Measurements from ENCODE around the gene RELA. TPM values are rescaled to one million over a fixed set of nuclear protein-coding genes. Genes with fewer than 3 reads are reported as not detected.

RELA gene
- total RNA-seq, 1 donor from 2014 or later = 68.9 TPM

DNA sequence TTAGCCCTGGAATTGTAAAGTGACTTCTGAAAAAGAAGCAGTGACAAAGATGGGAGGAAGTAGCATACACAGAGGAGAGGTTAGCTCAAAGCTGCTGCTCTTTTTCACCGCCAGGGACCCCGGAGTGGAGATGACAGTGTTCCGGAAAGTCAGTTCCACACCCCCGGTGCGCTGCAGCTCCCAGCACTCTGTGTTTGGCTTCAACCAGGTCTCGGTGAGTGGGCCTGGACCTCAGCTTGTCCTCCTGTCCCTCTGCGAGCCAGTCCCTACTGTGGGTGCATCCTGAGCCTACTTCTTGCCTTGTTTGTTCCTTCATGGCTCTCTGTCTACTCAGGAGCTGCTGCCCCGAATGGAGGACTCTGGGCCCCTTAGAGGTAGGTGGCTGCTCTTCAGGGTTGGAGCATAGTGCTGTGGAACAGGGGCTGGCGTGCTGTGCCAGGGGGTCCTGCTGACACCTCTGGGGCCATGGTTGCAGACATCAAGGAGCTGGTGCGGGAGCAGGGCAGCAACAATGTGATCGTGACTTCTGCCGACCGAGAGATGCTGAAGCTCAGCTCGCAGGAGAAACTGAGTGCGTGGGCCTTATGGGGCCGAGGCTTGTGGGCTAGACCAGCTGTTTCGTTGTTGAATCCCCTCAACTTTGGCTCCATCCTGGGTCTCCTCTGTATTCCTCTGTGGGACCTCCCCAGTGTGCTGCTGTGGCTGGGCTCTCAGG lies 45.4 kb downstream of the RELA start:
- H3K4me3 ChIP-seq (ENCODE audit: insufficient read depth, low read depth, low read length) = peak overlapping the region; percentile 80
- no peak overlapping the region for H3K27ac ChIP-seq (ENCODE audit: low read depth, low read length)
- H3K4me1 Mint-ChIP-seq (ENCODE audit: low read depth, unreplicated experiment) = peaks cover 14% of the 10 kb centered on the region
- H3K36me3 Mint-ChIP-seq (ENCODE audit: low read depth, unreplicated experiment) = peaks cover 13% of the 10 kb centered on the region
- H3K4me2 ChIP-seq (ENCODE audit: low read length) = peak overlapping the region; percentile 100
- DNase-seq (ENCODE audit: low read depth) (no peak), FAIRE-seq (no peak)
- H3K27me3 ChIP-seq (ENCODE audit: insufficient read depth, low read length) = no peaks in the 10 kb centered on the region
- peak overlapping the region; percentile 88 for H3K9ac ChIP-seq (ENCODE audit: low read length)
- TF ChIP-seq, protein P1, sequence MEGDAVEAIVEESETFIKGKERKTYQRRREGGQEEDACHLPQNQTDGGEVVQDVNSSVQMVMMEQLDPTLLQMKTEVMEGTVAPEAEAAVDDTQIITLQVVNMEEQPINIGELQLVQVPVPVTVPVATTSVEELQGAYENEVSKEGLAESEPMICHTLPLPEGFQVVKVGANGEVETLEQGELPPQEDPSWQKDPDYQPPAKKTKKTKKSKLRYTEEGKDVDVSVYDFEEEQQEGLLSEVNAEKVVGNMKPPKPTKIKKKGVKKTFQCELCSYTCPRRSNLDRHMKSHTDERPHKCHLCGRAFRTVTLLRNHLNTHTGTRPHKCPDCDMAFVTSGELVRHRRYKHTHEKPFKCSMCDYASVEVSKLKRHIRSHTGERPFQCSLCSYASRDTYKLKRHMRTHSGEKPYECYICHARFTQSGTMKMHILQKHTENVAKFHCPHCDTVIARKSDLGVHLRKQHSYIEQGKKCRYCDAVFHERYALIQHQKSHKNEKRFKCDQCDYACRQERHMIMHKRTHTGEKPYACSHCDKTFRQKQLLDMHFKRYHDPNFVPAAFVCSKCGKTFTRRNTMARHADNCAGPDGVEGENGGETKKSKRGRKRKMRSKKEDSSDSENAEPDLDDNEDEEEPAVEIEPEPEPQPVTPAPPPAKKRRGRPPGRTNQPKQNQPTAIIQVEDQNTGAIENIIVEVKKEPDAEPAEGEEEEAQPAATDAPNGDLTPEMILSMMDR (IDR thresholded peaks at IDR 0.05; ENCODE audit: insufficient read depth, low read depth, low read length) = no peak
- TF ChIP-seq EZH2 (IDR thresholded peaks at IDR 0.05; ENCODE audit: insufficient read depth, low read length) = no peak
- peaks cover 80% of the 10 kb centered on the region for H3K79me2 ChIP-seq (ENCODE audit: insufficient read depth, low read length)
- no peak overlapping the region for H2AFZ ChIP-seq (ENCODE audit: low read depth, low read length)
- no peaks in the 10 kb centered on the region for H3K27me3 Mint-ChIP-seq (ENCODE audit: low read depth, unreplicated experiment)
- no peaks in the 10 kb centered on the region for H3K9me3 Mint-ChIP-seq (ENCODE audit: unreplicated experiment)
- H3K4me3 Mint-ChIP-seq (ENCODE audit: unreplicated experiment) = peak overlapping the region; percentile 99
- H3K27ac Mint-ChIP-seq (ENCODE audit: unreplicated experiment) = no peak overlapping the region
- H3K4me1 ChIP-seq (ENCODE audit: insufficient read depth, low read length) = peaks cover 20% of the 10 kb centered on the region
- no peaks in the 10 kb centered on the region for H3K9me3 ChIP-seq (ENCODE audit: insufficient read depth, low read depth, low read length)
- peaks cover 18% of the 10 kb centered on the region for H3K36me3 ChIP-seq (ENCODE audit: insufficient read depth, low read length)
- peaks cover 41% of the 10 kb centered on the region for H4K20me1 ChIP-seq (ENCODE audit: insufficient read depth, low read length)

DNA sequence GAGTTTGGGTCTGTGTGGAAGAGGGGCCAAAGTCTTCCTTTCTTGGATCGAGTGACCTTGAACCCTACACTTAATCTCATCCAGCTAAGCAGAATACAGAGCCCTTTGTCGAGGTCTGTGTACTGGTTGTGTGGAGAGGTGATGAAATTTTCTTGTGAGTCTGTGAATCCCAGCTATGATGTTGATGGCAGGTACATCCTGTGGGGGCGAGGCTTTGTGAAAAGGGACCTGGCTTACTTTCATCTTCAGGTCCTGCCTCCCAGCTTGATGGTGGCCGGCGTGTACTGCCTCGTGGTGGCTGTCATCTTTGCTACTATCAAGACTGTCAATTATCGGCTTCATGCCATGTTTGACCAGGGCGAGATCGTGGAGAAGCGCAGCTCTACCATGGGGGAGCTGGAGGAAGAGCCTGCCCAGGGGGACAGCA lies 46.1 kb downstream of the RELA start:
- TF ChIP-seq, protein P1 (IDR thresholded peaks at IDR 0.05; ENCODE audit: insufficient read depth, low read depth, low read length) = no peak
- TF ChIP-seq EZH2 (IDR thresholded peaks at IDR 0.05; ENCODE audit: insufficient read depth, low read length) = no peak
- no peaks in the 10 kb centered on the region for H3K27me3 Mint-ChIP-seq (ENCODE audit: low read depth, unreplicated experiment)
- H3K27ac ChIP-seq (ENCODE audit: low read depth, low read length) = peak overlapping the region; percentile 18
- H3K36me3 ChIP-seq (ENCODE audit: insufficient read depth, low read length) = peaks cover 18% of the 10 kb centered on the region
- H3K9ac ChIP-seq (ENCODE audit: low read length) = peak overlapping the region; percentile 88
- DNase-seq (ENCODE audit: low read depth) (no peak), FAIRE-seq (no peak)
- H3K79me2 ChIP-seq (ENCODE audit: insufficient read depth, low read length) = peaks cover 84% of the 10 kb centered on the region
- H3K4me3 Mint-ChIP-seq (ENCODE audit: unreplicated experiment) = peak overlapping the region; percentile 99
- H3K27me3 ChIP-seq (ENCODE audit: insufficient read depth, low read length) = no peaks in the 10 kb centered on the region
- peaks cover 27% of the 10 kb centered on the region for H3K4me1 ChIP-seq (ENCODE audit: insufficient read depth, low read length)
- H3K9me3 Mint-ChIP-seq (ENCODE audit: unreplicated experiment) = no peaks in the 10 kb centered on the region
- no peak overlapping the region for H2AFZ ChIP-seq (ENCODE audit: low read depth, low read length)
- H3K4me2 ChIP-seq (ENCODE audit: low read length) = peak overlapping the region; percentile 100
- peaks cover 44% of the 10 kb centered on the region for H4K20me1 ChIP-seq (ENCODE audit: insufficient read depth, low read length)
- no peaks in the 10 kb centered on the region for H3K9me3 ChIP-seq (ENCODE audit: insufficient read depth, low read depth, low read length)
- H3K4me3 ChIP-seq (ENCODE audit: insufficient read depth, low read depth, low read length) = peak overlapping the region; percentile 80
- H3K36me3 Mint-ChIP-seq (ENCODE audit: low read depth, unreplicated experiment) = peaks cover 11% of the 10 kb centered on the region
- H3K27ac Mint-ChIP-seq (ENCODE audit: unreplicated experiment) = peak overlapping the region; percentile 89
- H3K4me1 Mint-ChIP-seq (ENCODE audit: low read depth, unreplicated experiment) = peaks cover 20% of the 10 kb centered on the region
